ENCODE data around the gene SGCD.

SGCD gene

GRCh38 chr5:156691572-156691971 lies 364.6 kb downstream of the SGCD start:
- no peak for DNase-seq (ENCODE audit: low read depth)

GRCh38 chr5:156693113-156693512 lies 366.1 kb downstream of the SGCD start:
- no peak for DNase-seq (ENCODE audit: low read depth)

DNA sequence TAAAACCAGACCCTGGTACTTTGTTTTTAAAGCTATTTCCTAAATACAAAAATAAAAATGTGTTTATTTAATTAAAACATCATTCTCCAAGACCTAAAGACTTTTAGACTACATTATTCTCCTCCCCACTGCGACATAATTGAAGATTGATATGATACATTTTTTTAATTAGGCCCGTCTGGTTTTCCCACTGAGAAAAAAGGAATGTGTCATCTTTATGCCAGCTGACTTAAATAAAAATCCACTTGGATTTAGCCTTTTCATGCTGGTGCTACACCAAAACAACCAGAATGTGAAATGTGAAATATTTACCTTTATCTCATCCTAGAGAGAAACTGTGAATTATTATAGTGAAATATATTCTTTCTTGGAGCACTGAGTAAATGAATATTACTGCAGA lies 367.6 kb downstream of the SGCD start:
- no peak for DNase-seq (ENCODE audit: low read depth)

DNA sequence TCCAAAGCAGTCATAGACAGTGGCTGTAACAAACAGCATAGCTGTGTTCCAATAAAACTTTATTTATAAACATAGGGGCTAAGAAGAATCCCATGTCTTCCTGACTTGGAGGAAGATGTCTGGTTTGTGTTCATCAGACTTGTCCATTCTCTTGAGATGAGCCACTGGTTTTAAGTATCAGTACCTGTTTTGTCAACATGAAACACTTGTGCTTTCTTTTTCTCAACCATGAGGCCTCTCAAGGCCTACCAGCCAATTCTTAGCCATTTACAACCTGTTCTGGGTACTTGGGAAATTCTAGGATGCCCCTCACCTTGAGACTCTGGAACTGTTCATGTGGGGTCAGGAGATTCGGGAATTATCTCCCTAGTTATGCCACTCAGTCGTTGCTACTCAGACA lies 368.8 kb downstream of the SGCD start:
- no peak for DNase-seq (ENCODE audit: low read depth)

DNA sequence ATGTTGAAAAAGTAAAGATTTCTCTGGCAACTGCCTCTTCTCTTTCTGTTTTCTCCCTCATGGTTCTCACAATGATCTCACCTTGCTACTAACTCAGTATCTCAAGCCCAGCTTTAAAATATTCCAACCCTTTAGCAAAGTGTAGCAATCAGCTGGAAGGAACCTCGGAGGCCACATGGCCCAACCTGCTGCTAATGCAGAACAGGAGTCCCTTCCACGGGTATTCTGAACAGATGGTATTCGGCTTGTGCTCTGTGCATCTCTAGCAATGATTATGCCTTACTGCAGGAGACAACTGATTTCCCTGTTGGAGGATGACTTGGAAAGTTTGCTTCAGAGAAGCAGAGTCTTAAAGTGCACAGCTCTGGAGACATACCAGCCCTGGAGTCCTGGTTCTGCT lies 371.4 kb downstream of the SGCD start:
- DNase-seq (ENCODE audit: low read depth), result no peak

GRCh38 chr5:156699147-156699546 lies 372.2 kb downstream of the SGCD start:
- no peak for DNase-seq (ENCODE audit: low read depth)

DNA sequence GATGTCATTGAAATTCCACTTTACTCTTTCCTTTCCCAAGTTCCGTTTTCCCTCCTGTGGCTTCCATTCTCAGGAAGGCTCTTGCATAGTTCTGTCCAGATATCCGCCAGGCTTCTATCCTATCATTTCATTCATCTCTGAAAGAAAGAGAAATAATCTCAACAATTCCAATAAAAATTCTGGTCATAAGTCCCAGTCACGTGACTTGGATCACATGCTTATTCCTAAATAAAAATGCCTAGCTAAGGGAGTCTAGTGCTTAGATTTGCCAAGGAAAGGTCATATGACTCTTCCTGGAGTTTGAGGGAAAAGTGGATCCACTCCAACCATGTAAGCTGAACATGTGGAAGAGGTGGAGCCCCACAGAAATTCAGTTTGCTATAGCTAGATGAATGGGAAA lies 377.2 kb downstream of the SGCD start:
- no peak for DNase-seq (ENCODE audit: low read depth)

DNA sequence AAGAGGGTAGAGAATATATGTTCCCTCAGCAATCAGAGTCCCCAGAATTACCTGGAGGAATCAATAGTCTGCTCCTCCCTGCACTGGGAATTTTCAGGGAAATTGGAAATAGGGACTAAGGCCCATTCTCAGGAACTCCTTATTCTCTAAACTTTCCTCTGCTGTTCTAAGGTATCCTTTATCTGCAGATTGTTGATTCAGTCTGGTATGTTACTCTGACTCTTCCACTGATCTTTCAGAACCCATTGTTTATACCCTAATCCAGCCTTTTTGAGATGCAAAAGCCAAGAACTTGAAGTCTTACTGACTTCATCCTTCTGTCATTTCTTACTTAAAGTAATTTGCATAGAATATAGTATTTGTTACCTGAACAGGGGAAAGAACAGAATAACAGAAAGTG lies 379.7 kb downstream of the SGCD start:
- no peak for DNase-seq (ENCODE audit: low read depth)

GRCh38 chr5:156707750-156708149 lies 380.8 kb downstream of the SGCD start:
- no peak for DNase-seq (ENCODE audit: low read depth)

GRCh38 chr5:156715287-156715686 lies 388.3 kb downstream of the SGCD start:
- DNase-seq (ENCODE audit: low read depth), result no peak

- DNase-seq (ENCODE audit: low read depth), result no peak
Measured at GRCh38 chr5:156716591-156717380, 389.8 kb downstream of the SGCD start.

DNA sequence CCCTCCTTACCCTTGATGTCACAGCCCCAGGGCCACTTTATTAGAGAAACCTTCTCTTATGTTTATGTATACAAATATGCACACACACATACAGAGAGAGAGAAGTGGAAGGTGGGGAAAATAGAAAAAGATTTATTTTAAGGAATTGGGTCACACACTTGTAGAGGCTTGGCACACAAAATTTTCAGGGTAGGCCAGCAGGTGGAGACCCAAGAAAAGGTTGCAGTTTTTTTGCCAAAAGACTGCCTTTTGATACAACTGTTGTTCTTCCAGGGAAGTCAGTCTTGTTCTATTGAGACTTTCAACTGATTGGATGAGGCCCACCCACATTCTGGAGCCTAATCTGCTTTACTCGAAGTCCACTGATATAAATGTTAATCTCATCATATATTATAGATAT lies 392.0 kb downstream of the SGCD start:
- DNase-seq (ENCODE audit: low read depth), result no peak

DNA sequence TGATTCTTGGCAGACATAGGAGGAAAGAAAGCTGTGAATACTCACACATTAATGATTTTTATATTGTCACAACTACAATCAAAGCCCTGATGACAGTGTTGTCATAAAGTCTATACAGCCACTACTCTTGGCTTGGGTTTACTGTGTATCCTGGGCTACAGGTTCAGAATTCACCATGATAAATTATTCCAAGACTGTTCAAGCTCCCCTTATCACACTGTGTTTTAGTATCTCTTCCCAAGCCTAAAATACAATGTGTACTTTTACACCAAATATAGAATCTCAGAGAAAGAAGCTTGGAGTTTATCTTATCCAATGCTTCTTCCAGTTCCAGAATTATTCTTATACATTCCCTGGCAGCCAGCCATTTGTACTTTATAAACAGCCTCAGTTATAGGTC lies 395.4 kb downstream of the SGCD start:
- DNase-seq (ENCODE audit: low read depth), result no peak

DNA sequence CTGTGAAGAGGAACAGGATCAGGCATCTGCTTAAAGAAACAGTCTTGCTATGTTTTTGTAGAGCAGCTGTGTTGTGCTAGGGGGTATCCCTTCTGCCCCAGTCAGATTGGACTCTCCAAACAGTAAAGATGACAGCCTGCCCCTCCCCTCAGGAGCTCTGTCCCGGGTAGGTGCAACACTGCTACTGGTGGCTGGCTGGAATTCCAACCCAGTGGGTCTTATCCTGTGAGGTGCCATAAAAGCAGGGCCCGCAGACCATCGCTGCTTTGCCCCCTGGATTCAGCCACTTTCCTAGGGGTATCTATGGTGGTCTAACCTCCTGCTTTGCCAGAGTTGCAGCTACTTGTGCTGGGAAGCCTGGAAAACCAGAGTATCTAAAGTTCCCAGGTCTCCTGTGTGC lies 408.5 kb downstream of the SGCD start:
- DNase-seq (ENCODE audit: low read depth), result no peak

GRCh38 chr5:156741516-156741915 lies 414.6 kb downstream of the SGCD start:
- DNase-seq (ENCODE audit: low read depth), result no peak

DNA sequence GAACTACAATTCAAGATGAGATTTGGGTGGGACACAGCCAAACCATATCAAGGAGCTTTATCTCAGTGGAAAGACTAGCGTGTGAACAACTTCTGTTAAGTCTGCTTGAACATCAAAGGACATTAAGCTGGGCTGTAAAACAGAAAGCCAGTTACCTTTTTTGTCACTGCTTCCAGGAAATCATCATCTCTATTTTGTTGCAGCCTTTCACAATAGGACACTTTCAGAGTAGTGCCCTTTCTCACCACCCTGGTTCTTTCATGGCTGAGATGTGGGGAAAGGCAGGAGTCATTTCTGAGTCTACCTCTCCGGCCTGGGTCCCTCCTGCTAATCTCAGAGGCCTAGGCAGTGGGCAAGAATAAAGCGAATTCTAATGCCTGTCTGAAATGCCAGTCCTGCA lies 426.9 kb downstream of the SGCD start:
- DNase-seq (ENCODE audit: low read depth), result no peak

GRCh38 chr5:156755421-156756087 lies 428.6 kb downstream of the SGCD start:
- DNase-seq (ENCODE audit: low read depth), result no peak

GRCh38 chr5:156758011-156758791 lies 431.2 kb downstream of the SGCD start:
- no peak for DNase-seq (ENCODE audit: low read depth)

GRCh38 chr5:156759156-156759555 lies 432.2 kb downstream of the SGCD start:
- no peak for DNase-seq (ENCODE audit: low read depth)

DNA sequence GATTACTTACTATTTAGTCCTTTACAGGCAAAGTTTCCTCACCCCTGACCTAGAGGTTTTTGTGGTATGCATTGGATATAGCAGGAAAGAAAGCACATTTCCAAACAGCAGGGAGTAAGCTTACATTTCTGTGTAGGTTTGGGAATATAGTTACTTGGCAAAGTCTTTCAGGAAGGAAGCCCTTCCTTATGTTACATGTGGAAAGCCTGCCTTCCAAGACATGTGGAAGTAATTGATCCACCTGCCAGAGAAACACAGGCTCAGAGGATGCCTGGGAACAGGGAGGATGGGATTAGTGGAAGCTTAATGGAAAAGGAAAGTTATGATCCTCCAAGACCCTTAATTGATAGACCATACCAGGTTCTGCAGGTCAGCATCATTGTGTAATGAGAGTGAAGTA lies 435.8 kb downstream of the SGCD start:
- DNase-seq (ENCODE audit: low read depth), result no peak

- no peak for DNase-seq (ENCODE audit: low read depth)
Measured at GRCh38 chr5:156764176-156764971, 437.4 kb downstream of the SGCD start.

DNA sequence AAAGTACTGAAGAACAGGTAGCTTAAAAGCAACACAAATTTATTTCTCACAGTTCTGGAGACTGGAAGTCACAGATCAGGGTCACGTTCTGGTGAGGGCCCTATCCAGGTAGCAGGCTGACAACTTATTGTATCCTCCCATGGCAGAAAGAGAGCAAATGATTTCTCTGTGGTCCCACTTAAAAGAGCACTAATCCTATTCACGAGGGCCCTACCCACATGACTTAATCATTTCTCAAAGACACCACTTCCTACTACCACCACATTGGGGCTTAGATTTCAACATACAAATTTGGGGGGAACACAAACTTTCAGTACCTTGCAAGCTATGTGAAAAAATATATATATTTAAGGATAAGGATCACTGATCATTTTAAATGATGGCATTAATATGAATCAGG lies 447.3 kb downstream of the SGCD start:
- DNase-seq (ENCODE audit: low read depth), result no peak
